Smooth muscle cell of trachea (primary cell): ENCODE results near the gene GJB6. TPM values are rescaled to one million over a fixed set of nuclear protein-coding genes. Genes with fewer than 3 reads are reported as not detected.

ENCODE experiments used
- total RNA-seq: library from RNA; depleted of rRNA; stranded (reverse); fragments of >200 nt; gene quantifications from 2 replicates; pipeline ENCODE4 v1.2.1, GENCODE V29; 2014

The GJB6 gene
- not detected in 2 replicates for total RNA-seq

GRCh38 chr13:20231839-20232555, at the start of gene GJB6:
TSS of gene GJB6 (minus strand) at chr13:20232319. CDS start at chr13:20223480, 8,839 bp downstream.

GRCh38 chr13:20192836-20193161, 39.3 kb downstream of the GJB6 start, which contains the start of gene GJB2:
TSS of gene GJB2 (minus strand) at chr13:20192938. CDS start at chr13:20189581, 3,357 bp downstream.

Other genes with a start within 250 kb of the GJB6 start
- gene GJA3, start 71.3 kb downstream of the GJB6 start, total RNA-seq, result 5.1 and 16.7 TPM in 2 replicates
- 0.29 and 0.33 TPM in 2 replicates for gene GJB2, start 39.4 kb downstream of the GJB6 start, total RNA-seq